HG03135 (cell line): ENCODE data around the gene CFAP299.
"Not testable (repeated sequence)": the region's sequence is repeated elsewhere in the genome, so short reads cannot be mapped to it uniquely, and the experiment has no call there.

Source experiments
- ATAC-seq: cut with Tn5 transposase; IDR thresholded peaks from one replicate; pipeline ENCODE4 v1.9.1; 2021; ENCODE audit warnings: mild to moderate bottlenecking, moderate library complexity; ENCODE audit not compliant: unreplicated experiment

The CFAP299 gene

DNA sequence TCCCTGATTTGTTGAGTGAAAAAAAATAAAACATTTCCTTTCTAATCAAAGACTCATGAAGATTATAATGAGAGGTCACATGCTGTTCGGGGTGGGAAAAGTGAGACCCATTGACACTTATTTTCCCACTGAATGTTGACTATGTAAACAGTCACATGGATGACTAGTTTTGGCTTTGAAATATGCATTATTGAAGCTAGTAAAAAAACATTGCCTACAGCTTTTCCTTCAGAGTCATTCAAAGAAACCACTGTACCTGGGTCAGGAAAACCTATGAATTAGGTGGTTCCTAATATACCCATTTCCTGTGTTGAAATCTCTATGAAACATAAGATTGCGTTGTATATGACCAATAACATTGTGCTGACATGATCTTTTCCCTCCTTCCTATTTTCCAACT is 251.2 kb downstream of the CFAP299 start:
- ATAC-seq: no peak

DNA sequence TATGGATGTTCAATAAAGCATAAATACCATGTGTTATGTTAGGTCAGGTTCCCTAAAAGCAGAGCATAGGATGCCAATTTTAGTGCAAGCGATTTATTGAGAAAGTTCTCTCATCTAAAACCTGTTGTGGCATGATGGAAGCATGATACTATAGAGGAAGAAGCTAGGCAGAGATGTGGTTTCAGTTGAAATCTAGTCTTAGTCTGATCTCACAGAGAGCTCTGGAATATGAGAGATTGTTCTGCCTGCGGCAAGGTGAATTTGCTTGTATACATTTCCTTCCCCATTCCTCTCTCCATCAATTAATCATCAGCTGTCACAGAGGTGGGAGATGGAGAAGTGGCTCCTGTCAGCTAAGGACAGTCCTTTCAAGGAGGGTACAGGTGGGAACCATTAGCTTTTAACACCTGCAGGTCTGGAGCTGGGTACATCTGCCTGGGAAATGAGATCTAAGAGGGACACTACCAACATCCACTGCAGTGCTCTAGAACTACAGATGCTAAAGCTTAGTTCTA is 252.4 kb downstream of the CFAP299 start:
- no peak for ATAC-seq

DNA sequence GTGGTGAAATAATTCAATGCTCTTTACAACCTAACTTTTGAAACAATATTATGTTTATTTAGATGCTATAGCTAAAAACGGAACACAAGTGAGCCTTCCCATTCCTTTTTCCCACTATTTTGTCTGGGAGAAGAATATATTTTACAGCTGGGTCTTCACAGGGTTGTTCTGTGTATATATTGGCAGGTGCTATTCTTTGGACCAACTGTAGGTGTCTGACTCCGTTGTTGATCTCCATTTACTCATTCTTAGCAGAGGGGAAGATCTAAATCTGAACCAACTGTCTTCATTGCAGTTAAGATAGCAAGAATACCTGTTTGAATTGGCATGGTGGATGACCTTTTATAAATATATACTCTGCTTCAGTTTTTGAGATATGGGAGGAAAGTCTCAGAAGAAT is 257.4 kb downstream of the CFAP299 start:
- no peak for ATAC-seq

DNA sequence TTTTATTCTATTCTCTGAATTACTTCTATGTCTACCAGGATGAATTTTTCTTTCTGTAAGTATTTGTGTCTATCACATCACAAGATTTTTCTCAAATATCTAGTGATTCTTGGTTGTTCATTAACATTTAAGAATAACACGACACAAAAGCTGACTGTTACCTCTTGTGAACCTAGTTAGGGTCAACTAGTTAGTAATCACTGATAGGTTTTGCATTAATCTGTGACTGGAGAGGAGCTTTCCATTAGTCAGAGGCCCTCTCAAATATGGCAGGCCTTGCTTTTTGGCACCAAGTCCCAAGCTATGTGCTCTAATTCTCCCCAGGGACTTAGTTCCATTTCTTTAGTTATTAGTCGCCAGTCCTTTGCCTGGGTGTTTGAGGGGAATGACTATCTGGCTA is 259.2 kb downstream of the CFAP299 start:
- ATAC-seq: no peak

DNA sequence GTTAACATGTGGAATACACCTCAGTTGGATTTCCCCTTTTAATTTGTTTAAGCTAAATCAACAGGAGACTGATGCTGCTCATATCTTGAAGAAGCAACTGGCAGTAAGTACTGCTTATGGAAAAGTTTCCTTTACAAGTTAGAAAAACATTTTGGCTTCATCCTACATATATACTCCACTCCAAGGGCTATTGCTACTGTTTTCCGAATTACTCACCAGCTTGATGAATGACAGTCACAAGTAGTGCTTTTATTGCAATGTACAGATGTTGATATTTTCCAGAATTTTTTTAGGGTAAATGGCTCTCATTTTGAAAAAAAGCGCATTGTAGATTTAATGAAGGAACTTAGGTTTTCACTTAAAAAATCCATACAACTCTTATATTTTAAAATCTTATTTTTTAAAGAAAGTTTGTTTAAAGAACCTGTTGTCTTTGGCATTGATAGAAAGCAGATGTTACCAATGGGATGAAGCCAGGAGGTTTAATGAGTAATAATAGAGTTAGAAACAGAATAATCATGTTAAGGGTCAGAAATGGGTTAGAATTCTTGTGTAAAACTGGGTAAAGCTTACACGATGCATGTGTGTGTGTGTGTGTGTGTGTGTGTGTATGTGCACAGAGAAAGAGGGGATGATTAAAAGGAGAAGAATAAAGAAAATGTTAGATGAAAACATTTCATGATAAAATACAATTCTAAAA is 272.9 kb downstream of the CFAP299 start:
- no peak for ATAC-seq

DNA sequence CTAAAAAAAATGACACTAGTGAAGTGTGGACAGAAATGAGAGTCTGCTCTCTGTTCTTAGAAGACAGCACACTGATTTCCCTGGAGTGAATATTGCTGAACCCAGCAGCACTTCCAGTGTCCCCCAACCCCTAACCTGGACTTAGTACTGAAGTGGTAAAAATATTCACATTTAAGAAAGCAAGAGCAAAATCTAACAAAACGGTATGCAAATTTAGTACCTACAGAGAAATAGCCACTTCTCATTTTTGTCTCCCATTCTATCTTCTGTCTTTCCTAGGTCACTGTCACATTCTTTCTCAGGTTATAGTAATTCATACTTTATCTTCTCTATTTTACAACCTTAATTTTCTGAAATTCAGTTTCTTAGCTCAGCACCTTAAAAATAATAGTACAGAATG is 274.7 kb downstream of the CFAP299 start:
- ATAC-seq: no peak

DNA sequence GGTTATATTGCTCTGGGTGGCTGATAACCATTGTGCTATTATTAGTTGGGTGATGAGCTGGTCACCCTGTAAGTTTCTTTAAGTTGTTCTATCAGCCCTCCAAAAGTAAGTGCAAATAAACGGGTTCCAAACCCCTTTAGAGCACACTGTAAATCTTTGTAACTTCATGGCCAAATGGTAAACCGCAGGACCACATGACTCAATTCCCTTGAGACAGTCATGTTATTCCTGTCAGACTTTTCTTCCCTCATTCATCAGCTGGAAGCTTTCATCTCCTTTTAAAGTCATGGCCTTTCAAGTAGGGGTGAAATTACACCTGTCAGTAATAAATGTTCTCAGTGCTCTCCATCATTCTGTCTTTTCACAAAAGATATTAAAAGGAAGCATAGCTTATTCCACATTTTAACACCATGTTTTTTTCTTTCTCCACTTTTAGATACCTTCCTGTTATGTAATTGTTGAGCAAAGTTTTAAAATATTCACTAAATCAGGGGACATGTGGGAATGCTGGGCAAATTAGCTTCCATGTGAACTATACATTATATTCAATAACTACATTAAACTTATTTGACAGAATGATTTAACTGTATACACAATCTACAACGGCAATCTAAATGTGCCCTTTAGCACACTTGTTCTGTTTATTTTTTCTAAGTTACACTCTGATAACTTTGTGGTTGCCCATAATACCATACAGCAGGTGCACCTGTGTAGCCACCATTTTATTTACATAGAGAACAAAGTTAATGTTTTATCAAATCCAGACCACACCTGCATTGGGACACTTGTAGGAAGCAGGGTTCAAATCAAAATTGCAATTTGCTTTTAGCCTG is 275.5 kb downstream of the CFAP299 start:
- peak; percentile 87 for ATAC-seq

DNA sequence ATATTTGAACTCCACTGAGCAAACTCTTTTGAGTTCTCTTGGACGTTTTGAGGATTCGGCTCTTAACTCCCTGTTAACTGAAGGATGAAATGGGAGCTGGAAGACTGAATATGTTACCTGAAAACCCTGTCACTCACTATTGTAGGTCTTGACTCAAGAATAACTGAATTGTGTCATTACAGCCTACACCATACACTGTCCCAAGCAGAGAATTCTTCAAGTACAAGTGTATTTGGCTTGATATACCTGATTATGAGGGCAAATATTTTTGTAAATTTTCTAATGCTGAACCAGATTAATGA is 276.1 kb downstream of the CFAP299 start:
- peak; percentile 18 for ATAC-seq

DNA sequence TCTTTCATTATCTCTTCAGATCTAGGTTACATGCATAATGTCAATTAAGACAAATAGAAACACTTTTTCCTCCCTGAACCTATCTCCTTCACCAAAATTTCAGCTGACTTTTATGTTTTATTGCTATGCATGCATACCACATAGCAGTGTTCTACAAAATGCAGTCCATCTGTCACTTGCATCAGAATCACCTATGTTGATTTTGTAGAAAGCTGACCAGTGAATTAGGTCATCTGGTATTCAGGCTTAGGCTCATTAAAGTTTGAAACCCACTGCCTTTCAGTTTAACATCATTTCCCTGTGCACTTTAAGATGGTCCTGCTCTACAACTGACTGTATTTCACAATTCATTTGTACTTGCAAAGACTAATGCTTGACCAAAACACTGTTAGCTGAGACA is 277.9 kb downstream of the CFAP299 start:
- no peak for ATAC-seq

DNA sequence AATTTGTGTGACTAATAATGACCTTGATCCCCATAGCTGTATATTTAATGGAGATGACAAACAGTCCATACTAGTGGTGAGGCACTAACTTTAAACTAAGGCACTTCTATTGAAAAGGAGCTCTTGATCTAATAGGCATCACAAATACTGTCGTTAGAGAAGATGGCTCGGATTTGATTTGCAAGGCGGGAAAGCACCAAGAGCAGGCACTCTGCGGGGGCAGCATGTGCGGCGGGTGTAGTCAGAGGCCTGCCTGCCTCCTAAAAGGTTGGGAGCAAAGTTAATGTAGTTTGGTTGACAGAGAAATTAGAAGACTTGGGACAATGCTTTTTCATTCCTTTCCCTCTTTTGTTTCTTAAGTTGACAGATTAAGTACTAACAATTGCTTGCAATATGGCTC is 278.8 kb downstream of the CFAP299 start:
- ATAC-seq: no peak

DNA sequence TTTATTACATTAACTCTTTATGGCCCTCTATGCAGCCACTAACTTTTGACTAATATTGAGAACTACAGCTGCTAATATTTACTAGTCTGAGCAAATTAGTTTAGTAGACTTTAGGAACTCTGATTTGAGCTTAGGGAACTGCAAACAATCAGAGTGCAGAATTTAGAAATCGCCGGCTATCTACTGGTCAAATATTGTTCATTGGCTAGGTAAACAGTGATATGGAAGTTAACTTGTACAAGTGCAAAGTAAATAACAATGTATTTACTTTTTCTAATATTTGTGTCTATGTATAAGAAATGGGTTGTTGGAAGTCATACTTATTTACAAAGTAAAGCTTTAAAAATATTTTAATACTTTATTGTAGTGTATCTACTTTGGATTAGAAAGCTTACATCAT is 279.6 kb downstream of the CFAP299 start:
- ATAC-seq: no peak

DNA sequence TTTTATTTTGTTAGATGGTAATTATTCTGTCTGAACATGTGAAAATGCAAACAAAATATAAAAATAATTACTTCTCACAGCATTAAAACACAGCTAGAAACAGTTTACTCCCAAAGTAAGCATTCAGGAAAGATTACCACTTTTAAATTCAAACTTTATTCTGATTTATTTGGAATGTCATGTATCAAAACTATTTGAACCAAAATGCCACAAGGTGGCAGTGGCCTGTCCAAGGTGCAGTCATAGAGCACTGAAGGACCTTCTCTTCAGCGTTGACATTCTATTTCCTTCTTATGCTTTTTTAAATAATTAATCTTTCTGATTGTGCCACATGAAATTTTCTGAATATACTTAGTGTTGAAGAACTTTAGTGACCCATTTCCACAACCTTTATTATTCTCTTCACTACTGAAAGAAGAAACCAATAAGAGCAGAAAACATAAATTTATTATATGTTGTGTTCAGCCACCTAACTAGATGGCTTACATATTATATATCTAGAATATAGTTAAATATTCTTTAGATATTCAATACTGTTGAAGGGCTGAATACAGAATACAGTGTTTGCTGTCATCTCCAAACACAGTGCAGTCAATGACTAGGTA is 283.6 kb downstream of the CFAP299 start:
- ATAC-seq: no peak

DNA sequence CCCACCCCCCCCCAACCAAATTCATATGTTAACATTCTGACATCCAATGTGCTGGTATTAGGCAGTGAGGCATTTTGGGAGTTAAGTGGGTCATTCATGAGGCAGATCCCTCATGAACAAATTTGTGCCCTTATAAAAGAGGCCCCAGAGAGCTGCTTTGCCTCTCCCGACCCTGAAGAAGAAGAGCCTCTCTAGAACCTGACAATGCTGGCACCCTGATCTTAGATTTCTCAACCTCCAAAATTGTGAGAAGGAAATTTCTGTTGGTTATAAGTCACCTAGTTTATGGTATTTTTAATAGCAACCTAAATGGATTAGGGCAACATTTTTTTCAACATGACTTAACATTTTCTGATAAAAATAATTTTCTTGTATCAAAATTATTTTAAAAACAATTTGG is 296.3 kb downstream of the CFAP299 start:
- no peak for ATAC-seq

DNA sequence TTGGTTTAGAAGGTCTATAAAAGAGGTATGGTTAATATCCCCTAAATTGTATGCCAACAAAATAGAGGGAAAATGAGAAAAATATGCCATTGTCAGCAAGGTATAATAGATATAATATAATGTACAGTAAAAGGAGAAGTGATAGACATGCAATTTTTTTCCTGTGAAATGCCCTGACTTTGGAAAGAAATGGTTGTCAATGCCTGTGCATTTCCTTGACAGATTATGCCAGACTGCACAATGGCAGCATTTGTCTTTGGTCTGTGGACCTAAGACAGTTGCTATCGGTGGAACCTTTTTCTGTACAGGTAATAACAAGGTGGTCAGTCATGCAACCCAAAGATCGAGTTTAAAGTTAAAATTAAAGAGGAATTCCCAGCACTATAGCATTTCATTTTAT is 301.7 kb downstream of the CFAP299 start:
- no peak for ATAC-seq

DNA sequence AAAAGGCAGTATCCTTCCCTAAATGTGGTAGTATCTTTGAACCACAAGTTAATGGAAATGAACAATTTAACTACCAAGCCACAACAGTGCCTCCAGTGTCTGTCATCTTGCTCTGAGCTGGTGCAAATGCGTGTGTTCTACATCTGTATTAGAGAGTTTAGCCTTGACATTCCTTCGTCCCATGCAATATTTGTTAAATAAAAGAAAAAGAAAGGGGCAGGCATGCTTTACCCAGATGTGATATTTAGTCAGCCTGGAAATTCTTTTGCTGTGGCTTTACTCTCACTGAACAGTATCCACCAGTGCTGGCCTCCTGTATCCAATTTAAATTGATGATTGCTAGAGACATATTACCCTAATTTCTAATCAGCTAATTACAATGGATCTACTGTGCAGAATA is 310.5 kb downstream of the CFAP299 start:
- ATAC-seq: no peak

DNA sequence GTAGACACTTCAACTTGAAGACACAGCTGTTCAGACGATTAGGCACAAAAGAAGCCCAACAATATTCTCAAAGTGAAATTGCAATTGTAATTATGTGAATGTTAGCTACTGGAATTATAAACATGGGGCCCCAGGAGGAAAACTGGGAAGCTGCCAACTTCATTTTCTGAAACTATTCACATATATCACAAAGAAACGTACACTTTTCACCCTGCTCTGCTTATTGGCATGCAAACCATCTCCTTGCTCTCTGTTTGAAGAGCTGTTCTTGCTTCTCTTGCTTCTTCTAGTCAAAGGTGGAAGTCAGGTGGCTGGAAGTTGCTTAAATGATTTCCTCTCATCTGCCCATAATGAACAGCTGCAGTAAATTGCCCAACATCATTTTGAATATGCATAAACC is 320.1 kb downstream of the CFAP299 start:
- ATAC-seq: no peak

DNA sequence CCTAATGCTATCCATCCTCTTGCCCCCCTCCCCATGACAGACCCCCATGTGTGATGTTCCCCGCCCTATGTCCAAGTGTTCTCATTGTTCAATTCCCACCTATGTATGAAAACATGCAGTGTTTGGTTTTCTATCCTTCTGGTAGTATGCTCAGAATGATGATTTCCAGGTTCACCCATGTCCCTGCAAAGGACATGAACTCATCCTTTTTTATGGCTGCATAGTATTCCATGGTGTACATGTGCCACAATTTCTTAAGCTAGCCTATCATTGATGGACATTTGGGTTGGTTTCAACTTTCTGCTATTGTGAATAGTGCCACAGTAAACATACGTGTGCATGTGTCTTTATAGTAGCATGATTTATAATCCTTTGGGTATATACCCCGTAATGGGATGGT is 334.6 kb downstream of the CFAP299 start:
- ATAC-seq: not testable (repeated sequence)

DNA sequence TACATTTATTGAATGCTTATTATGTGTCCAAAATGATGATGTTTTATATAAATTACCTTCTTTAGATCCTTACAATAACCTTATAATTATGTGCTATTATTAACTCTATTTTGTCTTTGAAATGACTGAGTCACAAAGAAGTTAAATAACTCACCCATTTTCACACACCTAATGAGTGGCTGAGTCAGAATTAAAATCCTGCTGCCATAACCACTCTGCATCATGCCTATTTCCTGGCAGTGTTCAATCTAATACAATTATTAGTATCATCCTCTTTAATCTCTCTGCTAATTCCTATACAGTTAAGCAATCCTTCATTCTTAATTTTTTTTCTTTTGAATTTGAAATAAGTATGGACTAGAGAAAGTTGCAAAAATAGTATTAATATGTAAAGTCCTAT is 342.9 kb downstream of the CFAP299 start:
- no peak for ATAC-seq

DNA sequence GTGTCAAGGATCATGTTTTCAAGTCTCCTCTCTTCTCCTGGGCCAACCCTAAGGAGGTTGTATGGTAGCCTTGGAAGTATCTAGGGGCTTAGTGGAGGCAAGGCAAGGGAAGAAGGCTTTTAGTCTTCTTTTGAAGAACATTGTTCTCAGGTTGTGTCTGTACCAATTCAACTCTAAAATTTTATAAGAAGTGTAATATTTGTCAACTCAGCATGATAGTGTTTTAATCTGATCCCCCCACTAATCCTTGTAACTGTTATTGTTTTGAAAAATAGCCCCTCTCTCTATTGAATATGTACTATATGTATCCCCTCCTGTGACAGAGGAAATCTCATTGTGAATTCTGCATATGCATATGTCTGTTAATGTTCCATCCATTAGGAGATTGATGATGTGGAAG is 345.4 kb downstream of the CFAP299 start:
- no peak for ATAC-seq

DNA sequence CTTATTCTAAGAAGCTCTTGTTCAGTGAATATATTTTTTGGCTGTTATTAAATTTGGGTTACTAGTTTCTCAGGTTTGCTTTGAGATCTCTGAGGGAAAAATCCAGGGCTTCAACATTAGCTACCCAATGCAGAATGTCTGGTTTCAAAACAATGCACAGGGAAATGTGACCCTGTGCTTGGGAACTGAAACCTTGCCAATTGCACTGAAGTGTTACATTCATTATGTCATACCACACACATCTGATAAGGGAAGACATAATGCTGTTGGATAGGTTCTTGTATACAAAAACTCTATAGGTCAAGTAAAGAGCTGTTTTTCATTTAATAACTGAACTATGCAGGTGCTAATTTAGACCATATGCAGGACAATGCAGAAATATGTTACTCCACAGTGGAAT is 349.7 kb downstream of the CFAP299 start:
- no peak for ATAC-seq

DNA sequence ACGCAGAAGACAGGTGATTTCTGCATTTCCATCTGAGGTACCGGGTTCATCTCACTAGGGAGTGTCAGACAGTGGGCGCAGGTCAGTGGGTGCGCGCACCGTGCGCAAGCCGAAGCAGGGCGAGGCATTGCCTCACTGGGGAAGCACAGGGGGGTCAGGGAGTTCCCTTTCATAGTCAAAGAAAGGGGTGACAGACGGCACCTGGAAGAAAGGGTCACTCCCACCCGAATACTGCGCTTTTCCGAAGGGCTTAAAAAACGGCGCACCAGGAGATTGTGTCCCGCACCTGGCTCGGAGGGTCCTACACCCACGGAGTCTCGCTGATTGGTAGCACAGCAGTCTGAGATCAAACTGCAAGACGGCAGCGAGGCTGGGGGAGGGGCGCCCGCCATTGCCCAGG is 352.2 kb downstream of the CFAP299 start:
- ATAC-seq: not testable (repeated sequence)

DNA sequence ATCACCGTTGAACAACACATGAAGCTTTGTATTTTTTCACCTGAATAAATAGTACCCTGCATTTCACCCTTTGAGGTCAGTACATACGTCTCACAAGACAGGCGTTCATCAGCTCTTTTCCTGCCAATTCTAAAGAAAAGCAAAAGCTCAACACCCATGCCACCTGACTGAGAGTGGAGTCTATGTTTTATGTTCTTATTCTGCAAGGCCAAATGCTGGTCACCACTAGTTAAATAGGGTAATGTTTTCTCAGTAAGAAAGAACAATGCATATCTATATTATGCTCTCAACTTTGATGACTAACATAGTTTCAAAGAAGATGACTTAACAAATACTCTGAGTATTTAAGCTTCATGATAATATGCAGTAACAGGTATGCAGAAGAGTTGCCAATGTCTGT is 358.6 kb downstream of the CFAP299 start:
- ATAC-seq: no peak
